Psoas muscle (tissue), 8 donors: ENCODE measurements around the gene SMC4. TPM values are rescaled to one million over a fixed set of nuclear protein-coding genes. Genes with fewer than 3 reads are reported as not detected.
"Not testable (repeated sequence)": the region's sequence is repeated elsewhere in the genome, so short reads cannot be mapped to it uniquely, and the experiment has no call there.

ENCODE experiments used
- ATAC-seq, 4 donors: fragments of 200-7000 bp; cut with Tn5 transposase; one replicate each; pipeline ENCODE4 v1.9.1; 2020; ENCODE audit warnings: moderate library complexity in 3 of 4, mild to moderate bottlenecking in 2 of 4
- DNase-seq, 2 donors: peaks; one replicate each; pipeline ENCODE4 v3.0.0-alpha.2; 2020
- H3K27ac ChIP-seq: fragments of 200-600 bp; one replicate; pipeline ENCODE4 v1.8.0; 2022
- H3K27me3 ChIP-seq, 3 donors: fragments of 200-600 bp in 1 of 3; one replicate each; pipeline versions ENCODE4 v1.6.1 to v1.8.0; 2013 to 2022; ENCODE audit warnings: low read length in 2 of 3, mild to moderate bottlenecking in 2 of 3, moderate library complexity in 1 of 3; ENCODE audit not compliant: insufficient read depth in 3 of 3
- H3K36me3 ChIP-seq, 2 donors: fragments of 200-600 bp in 1 of 2; one replicate each; pipeline versions ENCODE4 v1.6.1 to v1.8.0; 2013 to 2022; ENCODE audit warnings: low read depth in 1 of 2, mild to moderate bottlenecking in 1 of 2, moderate library complexity in 1 of 2; ENCODE audit not compliant: insufficient read depth in 1 of 2
- H3K4me1 ChIP-seq: fragments of 200-600 bp; one replicate; pipeline ENCODE4 v1.8.0; 2022
- H3K4me3 ChIP-seq: fragments of 200-600 bp; one replicate; pipeline ENCODE4 v1.8.0; 2022; ENCODE audit warnings: mild to moderate bottlenecking
- H3K9me3 ChIP-seq: fragments of 200-600 bp; one replicate; pipeline ENCODE4 v1.8.0; 2022
- CTCF ChIP-seq: fragments of 200-600 bp; IDR thresholded peaks from one replicate; pipeline ENCODE4 v1.8.0; 2022; ENCODE audit warnings: antibody characterized with exemption
- WGBS, 3 donors: extraction: QIAGEN DNeasy Blood & Tissue Kit; methylation state at CpG; one replicate each; pipeline versions ENCODE4 v1.1.6 to v1.1.7; 2013; 5-methylcytosine and 5-hydroxymethylcytosine counted together
- intact Hi-C, 2 donors: fragments of 100-400 bp; cut with DNase I; formaldehyde crosslinking; loops; one replicate each; pipeline versions ENCODE4 v1.11.0 to v1.14.2; 2022
- polyA plus RNA-seq, 3 donors: library from polyadenylated mRNA; stranded (reverse); fragments of 200-250 nt; gene quantifications; one replicate each; pipeline ENCODE4 v1.2.3, GENCODE V29; 2013
- total RNA-seq, 4 donors: library from RNA; stranded (reverse); fragmentation: NEBNext Ultra II Directional in 2 of 4; extraction: Animal tissue kit (Norgen Biotek cat#: 25700) in 2 of 4; gene quantifications; one replicate each; pipeline versions ENCODE4 v1.2.1 to v1.2.4, GENCODE V29; 2021 to 2023
- donor health status: healthy with polysubstance abuse.
- donor health status: DM: no; HTN: no; CAD: no; lungs with moderate emphysema.
- donor health status: Bipolar disorder and iron deficiency.
- donor health status: healthy.
- donor health status: DM: yes; HTN: yes; CAD: no.
- donor health status: DM: no; HTN: no; CAD: no.
- donor health status: DM: no; HTN: no; CAD: no.
- donor health status: DM: yes; HTN: yes; CAD: no.

Gene SMC4
- total and polyA plus RNA-seq, 7 donors: 6.9 to 17.3 (median 8.6) TPM

- intact Hi-C loops: no loop called here
- no peak for TF ChIP-seq CTCF
- peaks cover 0 to 31% (median 13%) of the 10 kb centered on the region in 3 donors for H3K27me3 ChIP-seq
- DNase-seq (no peak), ATAC-seq (peak; percentile 7 to 33 (median 20))
- 3 to 5% (median 5%) methylated on average over 26 of the region's 26 CpGs for WGBS, 3 donors
- H3K9me3 ChIP-seq: no peaks in the 10 kb centered on the region
- no peak overlapping the region for H3K27ac ChIP-seq
- no peaks in the 10 kb centered on the region for H3K36me3 ChIP-seq
- H3K4me3 ChIP-seq: peak overlapping the region; percentile 58
- H3K4me1 ChIP-seq: peaks cover 9% of the 10 kb centered on the region
Measured at GRCh38 chr3:160448845-160449635, 49.6 kb downstream of the SMC4 start.

GRCh38 chr3:160449636-160450598 is 50.5 kb downstream of the SMC4 start, which contains the start of gene TRIM59:
Gene TRIM59 (minus strand): TSS chr3:160449786. CDS start chr3:160439183, 10,603 bp downstream.
- no peak for TF ChIP-seq CTCF
- intact Hi-C loops: no loop called here
- Histone ChIP-seq H3K9me3 (no peaks in the 10 kb centered on the region), H3K36me3 (no peaks in the 10 kb centered on the region), H3K27ac (no peak within 1 kb of the TSS), H3K4me3 (peak within 1 kb of the TSS; percentile 58), H3K27me3 (peaks cover 0 to 31% (median 13%) of the 10 kb centered on the region in 3 donors), H3K4me1 (peaks cover 9% of the 10 kb centered on the region)
- ATAC-seq (peak; percentile 51 to 80 (median 72)), DNase-seq (peak; percentile 78 to 81)
- WGBS, 3 donors: 5 to 6% (median 5%) methylated on average over 60 to 71 of the region's 71 CpGs

GRCh38 chr3:160450846-160451245 is 51.4 kb downstream of the SMC4 start:
- H3K4me1 ChIP-seq: peaks cover 9% of the 10 kb centered on the region
- no peaks in the 10 kb centered on the region for H3K9me3 ChIP-seq
- WGBS, 3 donors: 52 to 60% (median 59%) methylated on average over 3 of the region's 3 CpGs
- TF ChIP-seq CTCF: no peak
- no peak for ATAC-seq
- no peak overlapping the region for H3K4me3 ChIP-seq
- DNase-seq: no peak
- peaks cover 0 to 31% (median 13%) of the 10 kb centered on the region in 3 donors for H3K27me3 ChIP-seq
- no peak overlapping the region for H3K27ac ChIP-seq
- H3K36me3 ChIP-seq: no peaks in the 10 kb centered on the region
- intact Hi-C loops: no loop called here

- Histone ChIP-seq H3K27ac (no peak overlapping the region), H3K4me1 (peaks cover 9% of the 10 kb centered on the region), H3K9me3 (no peaks in the 10 kb centered on the region), H3K36me3 (no peaks in the 10 kb centered on the region), H3K4me3 (no peak overlapping the region), H3K27me3 (peaks cover 0 to 31% (median 13%) of the 10 kb centered on the region in 3 donors)
- no peak for DNase-seq
- no peak for TF ChIP-seq CTCF
- no peak for ATAC-seq
- WGBS, 3 donors: 89 to 91% (median 90%) methylated on average over 4 of the region's 4 CpGs
- intact Hi-C loops: no loop called here
Measured at GRCh38 chr3:160451602-160452001, 52.2 kb downstream of the SMC4 start.

- DNase-seq, H3K9me3 ChIP-seq, H3K27ac ChIP-seq, H3K4me3 ChIP-seq, intact Hi-C loops, H3K36me3 ChIP-seq, H3K4me1 ChIP-seq, ATAC-seq: not testable (repeated sequence)
- 92 to 97% (median 95%) methylated on average over 16 to 19 of the region's 19 CpGs for WGBS, 3 donors
- H3K27me3 ChIP-seq: peaks cover 0 to 31% (median 13%) of the 10 kb centered on the region in 3 donors
Measured at GRCh38 chr3:160452251-160452650, 52.8 kb downstream of the SMC4 start.
